ENCODE measurements around the gene LYVE1. TPM values are rescaled to one million over a fixed set of nuclear protein-coding genes. Genes with fewer than 3 reads are reported as not detected.

Gene LYVE1
- total RNA-seq, 2 donors from 2014 or later, result not detected

DNA sequence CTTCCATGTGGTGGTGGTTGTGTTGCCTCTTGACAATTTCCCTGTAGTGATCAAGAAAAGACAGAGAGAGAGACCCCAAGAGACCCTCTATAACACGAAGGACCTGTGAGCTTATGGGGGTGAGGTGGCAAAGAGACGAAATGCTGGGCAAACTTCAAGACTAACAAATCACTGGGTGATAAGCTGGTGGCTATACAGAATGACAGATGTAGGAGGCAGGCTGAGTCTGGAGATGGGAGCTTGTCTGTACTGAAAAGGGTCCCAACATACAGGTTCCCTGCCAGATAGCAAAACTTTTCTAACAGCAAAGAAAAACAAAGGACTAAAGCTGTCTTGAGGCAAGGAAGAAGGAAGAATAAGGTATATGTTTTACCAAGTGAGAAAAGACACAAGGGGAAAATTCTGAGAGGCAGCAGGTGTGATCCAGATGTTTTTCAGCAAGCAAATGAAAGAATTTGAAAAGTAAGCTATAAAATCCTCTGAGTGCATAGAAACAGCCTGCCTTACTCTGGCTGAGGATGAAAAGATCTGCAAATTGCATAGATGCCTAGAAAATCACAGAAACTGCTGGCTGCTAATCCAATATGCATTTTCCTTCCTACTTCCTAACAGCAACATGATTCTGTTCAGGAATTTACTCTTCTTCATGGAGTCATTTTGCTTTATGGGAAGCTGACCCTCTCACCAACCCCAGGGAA lies 21.9 kb upstream of the LYVE1 start:
- Mint-ChIP-seq H3K4me3 (no peak overlapping the region), H3K36me3 (ENCODE audit: low read depth) (peaks cover 6% of the 10 kb centered on the region), H3K9me3 (peaks cover 6% of the 10 kb centered on the region), H3K4me1 (peaks cover 51% of the 10 kb centered on the region), H3K27me3 (ENCODE audit: insufficient read depth) (no peaks in the 10 kb centered on the region), H3K27ac (no peak overlapping the region)
- no peaks in the 10 kb centered on the region for H3K9me3 ChIP-seq (ENCODE audit: control insufficient read depth, low read length)
- H3K4me3 ChIP-seq (ENCODE audit: low read length), result no peak overlapping the region
- no peak overlapping the region for H3K9ac ChIP-seq (ENCODE audit: extremely low read depth, low read length, poor library complexity, severe bottlenecking)
- WGBS, 2 experiments (ENCODE audit: insufficient coverage in 1 of 2, insufficient read length in 1 of 2), result 90 to 100% methylated on average over 1 to 2 of the region's 2 CpGs
- peaks cover 9% of the 10 kb centered on the region for H3K4me1 ChIP-seq (ENCODE audit: control insufficient read depth, insufficient read depth, low read length)
- TF ChIP-seq, protein P1, sequence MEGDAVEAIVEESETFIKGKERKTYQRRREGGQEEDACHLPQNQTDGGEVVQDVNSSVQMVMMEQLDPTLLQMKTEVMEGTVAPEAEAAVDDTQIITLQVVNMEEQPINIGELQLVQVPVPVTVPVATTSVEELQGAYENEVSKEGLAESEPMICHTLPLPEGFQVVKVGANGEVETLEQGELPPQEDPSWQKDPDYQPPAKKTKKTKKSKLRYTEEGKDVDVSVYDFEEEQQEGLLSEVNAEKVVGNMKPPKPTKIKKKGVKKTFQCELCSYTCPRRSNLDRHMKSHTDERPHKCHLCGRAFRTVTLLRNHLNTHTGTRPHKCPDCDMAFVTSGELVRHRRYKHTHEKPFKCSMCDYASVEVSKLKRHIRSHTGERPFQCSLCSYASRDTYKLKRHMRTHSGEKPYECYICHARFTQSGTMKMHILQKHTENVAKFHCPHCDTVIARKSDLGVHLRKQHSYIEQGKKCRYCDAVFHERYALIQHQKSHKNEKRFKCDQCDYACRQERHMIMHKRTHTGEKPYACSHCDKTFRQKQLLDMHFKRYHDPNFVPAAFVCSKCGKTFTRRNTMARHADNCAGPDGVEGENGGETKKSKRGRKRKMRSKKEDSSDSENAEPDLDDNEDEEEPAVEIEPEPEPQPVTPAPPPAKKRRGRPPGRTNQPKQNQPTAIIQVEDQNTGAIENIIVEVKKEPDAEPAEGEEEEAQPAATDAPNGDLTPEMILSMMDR (conservative IDR thresholded peaks at IDR 0.05), result no peak
- H3K36me3 ChIP-seq (ENCODE audit: control insufficient read depth, insufficient read depth, low read length), result no peaks in the 10 kb centered on the region
- no peaks in the 10 kb centered on the region for H3K27me3 ChIP-seq (ENCODE audit: control insufficient read depth, insufficient read depth, low read length, poor library complexity, severe bottlenecking)
- DNase-seq, result no peak
- no peak overlapping the region for H3K27ac ChIP-seq (ENCODE audit: low read depth, low read length)

DNA sequence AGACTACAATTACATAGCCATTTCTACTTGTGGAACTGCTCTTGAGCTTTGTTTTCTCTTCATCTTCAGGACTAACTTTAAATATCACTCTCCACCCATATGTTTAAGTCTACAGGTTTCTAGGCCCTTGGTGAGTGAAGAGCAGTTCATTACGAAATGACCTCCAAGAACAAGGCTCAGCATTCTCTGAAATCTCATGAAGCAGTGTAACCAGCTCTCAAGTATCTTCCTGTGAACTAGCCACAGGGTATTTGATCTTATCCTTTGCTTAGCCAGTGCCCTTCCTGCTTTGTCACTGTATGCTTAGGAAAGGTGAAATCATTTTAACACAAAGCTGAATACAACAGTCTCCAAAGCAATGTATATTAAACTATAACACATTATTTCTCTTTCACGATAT lies 20.4 kb upstream of the LYVE1 start:
- H3K27ac ChIP-seq (ENCODE audit: low read depth, low read length), result no peak overlapping the region
- Mint-ChIP-seq H3K27me3 (ENCODE audit: insufficient read depth) (no peaks in the 10 kb centered on the region), H3K9me3 (peaks cover 6% of the 10 kb centered on the region), H3K36me3 (ENCODE audit: low read depth) (peaks cover 6% of the 10 kb centered on the region), H3K4me3 (no peak overlapping the region), H3K27ac (peak overlapping the region; percentile 74), H3K4me1 (peaks cover 54% of the 10 kb centered on the region)
- no peak for DNase-seq
- H3K9ac ChIP-seq (ENCODE audit: extremely low read depth, low read length, poor library complexity, severe bottlenecking), result no peak overlapping the region
- H3K27me3 ChIP-seq (ENCODE audit: control insufficient read depth, insufficient read depth, low read length, poor library complexity, severe bottlenecking), result no peaks in the 10 kb centered on the region
- H3K36me3 ChIP-seq (ENCODE audit: control insufficient read depth, insufficient read depth, low read length), result no peaks in the 10 kb centered on the region
- H3K4me1 ChIP-seq (ENCODE audit: control insufficient read depth, insufficient read depth, low read length), result peaks cover 12% of the 10 kb centered on the region
- no peaks in the 10 kb centered on the region for H3K9me3 ChIP-seq (ENCODE audit: control insufficient read depth, low read length)
- 90 to 93% methylated on average over 1 of the region's 2 CpGs for WGBS, 2 experiments (ENCODE audit: insufficient coverage in 1 of 2, insufficient read length in 1 of 2)
- TF ChIP-seq, protein P1 (conservative IDR thresholded peaks at IDR 0.05), result no peak
- H3K4me3 ChIP-seq (ENCODE audit: low read length), result no peak overlapping the region

DNA sequence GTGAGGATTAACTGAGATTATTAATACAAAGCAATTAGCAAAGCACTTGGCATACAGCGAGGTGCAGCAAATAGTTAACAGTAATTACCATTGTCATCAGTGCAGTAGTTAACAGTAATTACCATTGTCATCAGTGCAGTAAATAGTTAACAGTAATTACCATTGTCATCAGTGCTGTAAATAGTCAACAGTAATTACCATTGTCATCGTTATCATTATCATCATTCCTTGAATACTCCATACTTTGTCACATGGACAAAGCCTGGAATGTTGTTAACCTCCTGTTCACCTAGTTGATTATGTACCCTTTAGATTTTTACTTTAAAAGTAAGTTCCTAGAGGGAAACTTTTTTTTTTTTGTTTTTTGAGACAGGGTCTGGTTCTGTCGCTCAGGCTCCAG lies 19.5 kb upstream of the LYVE1 start:
- Histone ChIP-seq H3K4me3 (ENCODE audit: low read length) (no peak overlapping the region), H3K27me3 (ENCODE audit: control insufficient read depth, insufficient read depth, low read length, poor library complexity, severe bottlenecking) (no peaks in the 10 kb centered on the region), H3K9me3 (ENCODE audit: control insufficient read depth, low read length) (no peaks in the 10 kb centered on the region), H3K27ac (ENCODE audit: low read depth, low read length) (no peak overlapping the region), H3K36me3 (ENCODE audit: control insufficient read depth, insufficient read depth, low read length) (no peaks in the 10 kb centered on the region), H3K9ac (ENCODE audit: extremely low read depth, low read length, poor library complexity, severe bottlenecking) (peak overlapping the region; percentile 11), H3K4me1 (ENCODE audit: control insufficient read depth, insufficient read depth, low read length) (peaks cover 12% of the 10 kb centered on the region)
- no peaks in the 10 kb centered on the region for H3K27me3 Mint-ChIP-seq (ENCODE audit: insufficient read depth)
- peaks cover 6% of the 10 kb centered on the region for H3K36me3 Mint-ChIP-seq (ENCODE audit: low read depth)
- TF ChIP-seq, protein P1 (conservative IDR thresholded peaks at IDR 0.05), result no peak
- peaks cover 6% of the 10 kb centered on the region for H3K9me3 Mint-ChIP-seq
- 75 to 92% methylated on average over 2 to 3 of the region's 3 CpGs for WGBS, 2 experiments (ENCODE audit: insufficient coverage in 1 of 2, insufficient read length in 1 of 2)
- H3K4me3 Mint-ChIP-seq, result no peak overlapping the region
- no peak overlapping the region for H3K27ac Mint-ChIP-seq
- peaks cover 56% of the 10 kb centered on the region for H3K4me1 Mint-ChIP-seq
- DNase-seq, result no peak

Measured in endodermal cell (in vitro differentiated cells).